ENCODE measurements around the gene PRORP. TPM values are rescaled to one million over a fixed set of nuclear protein-coding genes. Genes with fewer than 3 reads are reported as not detected.

The PRORP gene
- total and polyA plus RNA-seq, 2 of the 13 experiments (the other 11 are each of a cell fraction or from before 2014, with no cell fraction given), result 48.9 to 88.7 TPM

DNA sequence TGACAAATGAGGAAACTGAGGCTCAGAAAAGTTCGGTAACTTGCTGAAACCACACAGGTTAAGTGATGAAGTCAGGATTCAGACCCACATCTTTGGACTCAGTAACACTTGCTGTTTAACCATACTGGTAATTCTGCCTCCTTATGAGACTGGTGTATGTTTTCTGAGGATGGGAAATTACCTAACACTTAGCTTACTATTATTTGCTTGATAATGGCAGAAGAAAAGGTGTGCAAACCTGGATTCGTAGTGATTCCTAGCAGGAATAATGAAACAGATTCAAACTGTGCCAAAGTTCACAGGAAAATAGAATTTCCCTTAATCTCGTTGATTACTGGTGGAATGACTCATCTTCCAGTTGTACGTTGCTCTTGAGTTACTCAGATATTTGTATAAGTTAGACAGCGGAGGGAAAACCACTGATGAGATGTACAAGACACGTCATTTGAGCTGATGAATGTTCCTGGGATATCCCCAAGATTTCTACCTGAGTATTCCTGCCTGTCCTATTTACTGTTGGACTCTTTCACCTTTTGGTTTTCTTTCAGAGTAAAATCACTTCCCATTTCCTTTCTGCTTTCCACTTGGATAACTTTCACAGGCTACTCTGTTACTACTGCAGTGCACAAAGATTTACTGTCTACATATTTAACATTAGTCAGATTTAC is 37.5 kb downstream of the PRORP start (continued):
- TF ChIP-seq ZNF773 (CRISPR knock-in tag; IDR thresholded peaks at IDR 0.05; ENCODE audit: borderline replicate concordance), result no peak
- TF ChIP-seq ZEB1 (IDR thresholded peaks at IDR 0.05; ENCODE audit: insufficient replicate concordance, low read depth), result no peak
- TF ChIP-seq CHD4 (IDR thresholded peaks at IDR 0.05; ENCODE audit: borderline replicate concordance, low read length), result peak; percentile 92; the same call in 1 of the 2 replicates
- peak; percentile 64; the same call in 1 of the 2 replicates for TF ChIP-seq HMG20A (CRISPR knock-in tag; IDR thresholded peaks at IDR 0.05; ENCODE audit: borderline replicate concordance)
- TF ChIP-seq PHF8 (CRISPR knock-in tag; IDR thresholded peaks at IDR 0.05), result 0 out of 2 replicates have a peak, but pooled peaks have one; percentile 25
- TF ChIP-seq HMGXB3 (CRISPR knock-in tag; IDR thresholded peaks at IDR 0.05; ENCODE audit: borderline replicate concordance), result peak; percentile 62
- TF ChIP-seq RELA (CRISPR knock-in tag; IDR thresholded peaks at IDR 0.05), result 0 out of 2 replicates have a peak, but pooled peaks have one; percentile 59
- TF ChIP-seq HIVEP1 (CRISPR knock-in tag; IDR thresholded peaks at IDR 0.05), result no peak
- TF ChIP-seq PITX1 (CRISPR knock-in tag; IDR thresholded peaks at IDR 0.05), result peak; percentile 70; the same call in 1 of the 2 replicates
- TF ChIP-seq ERF (CRISPR knock-in tag; IDR thresholded peaks at IDR 0.05), result peak; percentile 75; the same call in 1 of the 2 replicates
- TF ChIP-seq NR2F1 (CRISPR knock-in tag; IDR thresholded peaks at IDR 0.05), result no peak
- peak; percentile 61 for TF ChIP-seq ZGPAT (CRISPR knock-in tag; IDR thresholded peaks at IDR 0.05)
- peak in 1 of 2 experiments; percentile 74; a peak in 2 of 4 replicates for TF ChIP-seq EP300 (IDR thresholded peaks at IDR 0.05; ENCODE audit: low read depth in 2 of 2, low read length in 2 of 2)
- peak; percentile 76 for TF ChIP-seq EP300 (CRISPR knock-in tag; IDR thresholded peaks at IDR 0.05; ENCODE audit: borderline replicate concordance)
- TF ChIP-seq ZNF644 (CRISPR knock-in tag; IDR thresholded peaks at IDR 0.05; ENCODE audit: low read depth), result 0 out of 2 replicates have a peak, but pooled peaks have one; percentile 33
- TF ChIP-seq ZBTB21 (CRISPR knock-in tag; IDR thresholded peaks at IDR 0.05), result peak; percentile 84
- peak; percentile 33; the same call in 1 of the 2 replicates for TF ChIP-seq ARID2 (CRISPR knock-in tag; IDR thresholded peaks at IDR 0.05; ENCODE audit: borderline replicate concordance)
- TF ChIP-seq, protein P1, sequence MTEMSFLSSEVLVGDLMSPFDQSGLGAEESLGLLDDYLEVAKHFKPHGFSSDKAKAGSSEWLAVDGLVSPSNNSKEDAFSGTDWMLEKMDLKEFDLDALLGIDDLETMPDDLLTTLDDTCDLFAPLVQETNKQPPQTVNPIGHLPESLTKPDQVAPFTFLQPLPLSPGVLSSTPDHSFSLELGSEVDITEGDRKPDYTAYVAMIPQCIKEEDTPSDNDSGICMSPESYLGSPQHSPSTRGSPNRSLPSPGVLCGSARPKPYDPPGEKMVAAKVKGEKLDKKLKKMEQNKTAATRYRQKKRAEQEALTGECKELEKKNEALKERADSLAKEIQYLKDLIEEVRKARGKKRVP (CRISPR knock-in tag; IDR thresholded peaks at IDR 0.05), result peak in 1 of 2 experiments; percentile 79; a peak in 1 of 4 replicates
- TF ChIP-seq UBTF (CRISPR knock-in tag; IDR thresholded peaks at IDR 0.05), result no peak
- peak; percentile 93; the same call in 1 of the 2 replicates for TF ChIP-seq JUNB (CRISPR knock-in tag; IDR thresholded peaks at IDR 0.05; ENCODE audit: borderline replicate concordance)

All from HepG2 (cell line).